PFSK-1 (cell line): ENCODE data around the gene PEX19.

Experiments used
- FOXP2 ChIP-seq: optimal IDR thresholded peaks from 2 replicates; pipeline ENCODE3; 2011; ENCODE audit warnings: borderline replicate concordance, control low read depth, inconsistent platforms; ENCODE audit not compliant: insufficient read depth; ENCODE audit errors: extremely low read length, extremely low read depth
- POLR2AphosphoS5 ChIP-seq: IDR thresholded peaks from 2 replicates; pipeline ENCODE4 v1.6.1; 2012; ENCODE audit warnings: low read depth, mild to moderate bottlenecking, control low read depth, low read length, moderate library complexity
- REST ChIP-seq, 2 experiments: IDR thresholded peaks; 2 replicates each; pipeline versions ENCODE4 v1.6.1 to v1.8.0; 2011 to 2012; ENCODE audit warnings: low read depth in 2 of 2, low read length in 2 of 2, control low read depth in 1 of 2, inconsistent platforms in 1 of 2, mild to moderate bottlenecking in 1 of 2, moderate library complexity in 1 of 2; ENCODE audit not compliant: insufficient read depth in 1 of 2
- SIN3A ChIP-seq: IDR thresholded peaks from 2 replicates; pipeline ENCODE4 v1.6.1; 2012; ENCODE audit warnings: mild to moderate bottlenecking, low read length, moderate library complexity, borderline replicate concordance; ENCODE audit not compliant: insufficient read depth
- TAF1 ChIP-seq: IDR thresholded peaks from 2 replicates; pipeline ENCODE4 v1.6.1; 2012; ENCODE audit warnings: low read length, control low read depth, borderline replicate concordance; ENCODE audit not compliant: insufficient read depth

PEX19 gene

GRCh38 chr1:160264795-160265307 is 20.1 kb downstream of the PEX19 start:
- no peak for TF ChIP-seq FOXP2
- TF ChIP-seq POLR2AphosphoS5, result no peak
- no peak for TF ChIP-seq TAF1
- no peak for TF ChIP-seq REST (IDR thresholded peaks at IDR 0.05; ENCODE audit: insufficient read depth in 1 of 2, low read depth in 2 of 2, low read length in 2 of 2)

- TF ChIP-seq FOXP2, result peak; percentile 96
- TF ChIP-seq TAF1, result peak; percentile 96
- peak; percentile 97 for TF ChIP-seq POLR2AphosphoS5
- peak; percentile 60 to 66; a peak in 3 of 4 replicates for TF ChIP-seq REST (IDR thresholded peaks at IDR 0.05; ENCODE audit: insufficient read depth in 1 of 2, low read depth in 2 of 2, low read length in 2 of 2)
- no peak for TF ChIP-seq SIN3A
Measured at GRCh38 chr1:160261893-160262794, 22.8 kb downstream of the PEX19 start, which contains the start of gene DCAF8. Gene DCAF8, minus strand, starts transcription at chr1:160262549. Its CDS starts 18,541 bp downstream, at chr1:160244008.

GRCh38 chr1:160261556-160261892 is 23.4 kb downstream of the PEX19 start:
- TF ChIP-seq POLR2AphosphoS5, result no peak
- peak; percentile 73; the same call in 1 of the 2 replicates for TF ChIP-seq SIN3A
- no peak for TF ChIP-seq REST (IDR thresholded peaks at IDR 0.05; ENCODE audit: insufficient read depth in 1 of 2, low read depth in 2 of 2, low read length in 2 of 2)

GRCh38 chr1:160260406-160261382 is 24.2 kb downstream of the PEX19 start:
- no peak for TF ChIP-seq REST (IDR thresholded peaks at IDR 0.05; ENCODE audit: insufficient read depth in 1 of 2, low read depth in 2 of 2, low read length in 2 of 2)
- TF ChIP-seq FOXP2, result no peak
- TF ChIP-seq TAF1, result 0 out of 2 replicates have a peak, but pooled peaks have one; percentile 0
- 0 out of 2 replicates have a peak, but pooled peaks have one; percentile 34 for TF ChIP-seq POLR2AphosphoS5
- TF ChIP-seq SIN3A, result no peak
